ENCODE data around the gene SLC43A1.

The SLC43A1 gene

GRCh38 chr11:57457643-57458023, 57.9 kb downstream of the SLC43A1 start:
- H3K79me1 ChIP-seq (ENCODE audit: low read length): no peaks in the 10 kb centered on the region
- no peak overlapping the region for H2BK120ac ChIP-seq (ENCODE audit: insufficient read depth, low read length, poor library complexity)
- no peak overlapping the region for H2AFZ ChIP-seq (ENCODE audit: insufficient read depth, low read length, poor library complexity)
- H4K8ac ChIP-seq (ENCODE audit: low read depth, low read length): no peak overlapping the region
- H3K27ac ChIP-seq (ENCODE audit: low read depth, low read length): no peak overlapping the region
- no peak overlapping the region for H4K12ac ChIP-seq (ENCODE audit: low read depth, low read length)
- no peak for DNase-seq
- no peak overlapping the region for H3K9ac ChIP-seq (ENCODE audit: low read length)
- H3K23ac ChIP-seq (ENCODE audit: low read length): no peak overlapping the region
- peaks cover 6% of the 10 kb centered on the region for H3K9me3 ChIP-seq (ENCODE audit: insufficient read depth, low read depth, low read length)
- H3K18ac ChIP-seq (ENCODE audit: low read length): no peak overlapping the region
- no peak overlapping the region for H3K14ac ChIP-seq (ENCODE audit: low read length)
- no CpG with 5 or more reads among the region's 7 CpGs for WGBS (ENCODE audit: extremely low coverage, insufficient coverage, insufficient read length)
- no peak overlapping the region for H2AK5ac ChIP-seq (ENCODE audit: low read length)
- H3K79me2 ChIP-seq (ENCODE audit: control insufficient read depth, insufficient read depth, low read length, poor library complexity): no peaks in the 10 kb centered on the region
- H3K27me3 ChIP-seq (ENCODE audit: insufficient read depth, low read length): peaks cover 42% of the 10 kb centered on the region
- H2BK12ac ChIP-seq (ENCODE audit: low read length): no peak overlapping the region
- no peaks in the 10 kb centered on the region for H3K36me3 ChIP-seq (ENCODE audit: control insufficient read depth in 1 of 2, insufficient read depth in 2 of 2, low read length in 2 of 2)
- no peak overlapping the region for H3K4ac ChIP-seq (ENCODE audit: low read depth, low read length)
- no peak overlapping the region for H2BK5ac ChIP-seq (ENCODE audit: low read depth, low read length, poor library complexity)
- H4K91ac ChIP-seq (ENCODE audit: low read depth, low read length): no peak overlapping the region
- H3K4me1 ChIP-seq (ENCODE audit: control insufficient read depth in 1 of 2, insufficient read depth in 2 of 2, low read length in 2 of 2): peaks cover 5 to 7% of the 10 kb centered on the region in 2 experiments
- no peak overlapping the region for H3K4me3 ChIP-seq (ENCODE audit: low read depth, low read length)
- no peak overlapping the region for H3K4me2 ChIP-seq (ENCODE audit: low read length)

DNA sequence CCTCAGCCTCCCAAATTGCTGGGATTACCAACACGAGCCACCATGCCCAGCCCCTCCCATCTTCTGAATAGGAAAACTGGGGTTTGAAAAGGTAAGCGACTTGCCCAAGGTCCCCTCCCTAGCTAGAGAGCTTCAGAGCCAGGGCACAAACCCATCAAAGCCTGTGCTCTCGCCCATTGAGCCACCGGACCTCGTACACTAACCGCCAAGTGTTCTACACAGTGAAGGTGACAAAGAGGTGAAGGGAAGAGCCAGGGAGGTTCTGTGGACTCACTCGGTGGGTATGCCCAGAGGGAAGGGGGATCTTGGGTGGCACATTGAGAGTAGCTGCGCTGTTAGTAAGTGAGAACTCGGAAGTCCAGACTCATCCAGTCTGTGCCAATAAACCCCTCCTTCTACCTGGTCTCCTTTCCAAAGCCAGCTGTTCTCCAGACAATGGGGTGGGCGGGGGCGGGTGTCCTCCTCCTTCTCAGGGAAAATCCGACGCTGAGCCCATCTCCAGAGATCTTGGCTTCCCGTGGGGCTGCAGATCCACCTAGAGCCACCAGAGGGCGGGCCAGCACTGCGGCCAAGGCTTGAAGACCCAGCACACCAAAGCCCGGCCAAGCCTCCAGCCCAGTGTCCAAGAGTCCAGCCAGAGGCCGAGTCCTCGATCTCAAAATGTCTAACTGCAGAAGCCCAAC, 58.4 kb downstream of the SLC43A1 start:
- no peak overlapping the region for H3K4me3 ChIP-seq (ENCODE audit: low read depth, low read length)
- H3K27ac ChIP-seq (ENCODE audit: low read depth, low read length): no peak overlapping the region
- peaks cover 5 to 7% of the 10 kb centered on the region in 2 experiments for H3K4me1 ChIP-seq (ENCODE audit: control insufficient read depth in 1 of 2, insufficient read depth in 2 of 2, low read length in 2 of 2)
- H3K79me2 ChIP-seq (ENCODE audit: control insufficient read depth, insufficient read depth, low read length, poor library complexity): no peaks in the 10 kb centered on the region
- no peak overlapping the region for H3K14ac ChIP-seq (ENCODE audit: low read length)
- H3K23ac ChIP-seq (ENCODE audit: low read length): no peak overlapping the region
- H3K36me3 ChIP-seq (ENCODE audit: control insufficient read depth in 1 of 2, insufficient read depth in 2 of 2, low read length in 2 of 2): no peaks in the 10 kb centered on the region
- H2BK5ac ChIP-seq (ENCODE audit: low read depth, low read length, poor library complexity): no peak overlapping the region
- no peak overlapping the region for H3K4me2 ChIP-seq (ENCODE audit: low read length)
- no peak overlapping the region for H4K12ac ChIP-seq (ENCODE audit: low read depth, low read length)
- H3K9ac ChIP-seq (ENCODE audit: low read length): no peak overlapping the region
- peak; percentile 94 to 98 for DNase-seq
- no peak overlapping the region for H2AFZ ChIP-seq (ENCODE audit: insufficient read depth, low read length, poor library complexity)
- H3K27me3 ChIP-seq (ENCODE audit: insufficient read depth, low read length): peaks cover 41% of the 10 kb centered on the region
- no peak overlapping the region for H2AK5ac ChIP-seq (ENCODE audit: low read length)
- peaks cover 6% of the 10 kb centered on the region for H3K9me3 ChIP-seq (ENCODE audit: insufficient read depth, low read depth, low read length)
- no peak overlapping the region for H3K18ac ChIP-seq (ENCODE audit: low read length)
- H3K4ac ChIP-seq (ENCODE audit: low read depth, low read length): no peak overlapping the region
- no peak overlapping the region for H4K8ac ChIP-seq (ENCODE audit: low read depth, low read length)
- no peaks in the 10 kb centered on the region for H3K79me1 ChIP-seq (ENCODE audit: low read length)
- H2BK12ac ChIP-seq (ENCODE audit: low read length): no peak overlapping the region
- no peak overlapping the region for H4K91ac ChIP-seq (ENCODE audit: low read depth, low read length)
- WGBS (ENCODE audit: extremely low coverage, insufficient coverage, insufficient read length): no CpG with 5 or more reads among the region's 19 CpGs
- no peak overlapping the region for H2BK120ac ChIP-seq (ENCODE audit: insufficient read depth, low read length, poor library complexity)

DNA sequence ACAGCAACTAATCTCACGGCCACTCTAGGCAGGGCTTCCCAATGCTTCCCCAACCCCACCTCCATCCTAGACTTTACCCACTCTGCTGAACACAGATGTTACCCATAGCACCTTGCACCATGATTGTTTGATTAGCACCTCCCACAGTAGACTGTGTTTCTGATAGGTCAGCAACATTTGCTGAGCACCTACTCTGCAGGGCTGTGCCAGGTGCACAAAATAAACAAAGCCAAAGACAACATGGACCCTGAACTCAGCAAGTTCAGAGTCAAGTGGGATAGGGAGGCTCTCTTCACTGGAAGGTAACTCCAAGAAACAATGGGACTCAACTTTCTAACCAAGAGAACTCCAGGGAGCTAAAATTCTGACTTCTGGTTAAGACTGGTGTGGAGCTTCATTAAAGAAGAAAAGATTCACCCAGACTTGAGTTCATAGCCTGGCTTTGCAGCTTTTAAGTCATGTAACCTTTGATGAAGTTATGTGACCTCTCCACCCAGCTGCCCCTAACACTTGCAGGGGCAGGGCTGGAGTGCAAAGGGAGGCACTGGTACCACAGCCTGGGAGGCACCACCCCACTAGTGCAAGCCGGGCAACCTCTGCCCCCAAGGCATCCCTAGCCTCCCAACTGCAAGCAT, 61.8 kb downstream of the SLC43A1 start:
- Histone ChIP-seq H3K4me1 (ENCODE audit: control insufficient read depth in 1 of 2, insufficient read depth in 2 of 2, low read length in 2 of 2) (peaks cover 2 to 3% of the 10 kb centered on the region in 2 experiments), H2BK120ac (ENCODE audit: insufficient read depth, low read length, poor library complexity) (no peak overlapping the region), H2AK5ac (ENCODE audit: low read length) (no peak overlapping the region), H3K4me2 (ENCODE audit: low read length) (no peak overlapping the region), H2BK5ac (ENCODE audit: low read depth, low read length, poor library complexity) (no peak overlapping the region), H4K8ac (ENCODE audit: low read depth, low read length) (no peak overlapping the region), H3K9ac (ENCODE audit: low read length) (no peak overlapping the region), H3K4me3 (ENCODE audit: low read depth, low read length) (no peak overlapping the region), H3K79me2 (ENCODE audit: control insufficient read depth, insufficient read depth, low read length, poor library complexity) (no peaks in the 10 kb centered on the region), H4K12ac (ENCODE audit: low read depth, low read length) (no peak overlapping the region), H3K27ac (ENCODE audit: low read depth, low read length) (no peak overlapping the region), H4K91ac (ENCODE audit: low read depth, low read length) (no peak overlapping the region), H3K23ac (ENCODE audit: low read length) (no peak overlapping the region), H3K36me3 (ENCODE audit: control insufficient read depth in 1 of 2, insufficient read depth in 2 of 2, low read length in 2 of 2) (no peaks in the 10 kb centered on the region), H3K14ac (ENCODE audit: low read length) (no peak overlapping the region), H3K9me3 (ENCODE audit: insufficient read depth, low read depth, low read length) (peaks cover 5% of the 10 kb centered on the region), H3K4ac (ENCODE audit: low read depth, low read length) (no peak overlapping the region), H2AFZ (ENCODE audit: insufficient read depth, low read length, poor library complexity) (no peak overlapping the region), H3K18ac (ENCODE audit: low read length) (no peak overlapping the region), H3K79me1 (ENCODE audit: low read length) (no peaks in the 10 kb centered on the region), H3K27me3 (ENCODE audit: insufficient read depth, low read length) (peaks cover 10% of the 10 kb centered on the region), H2BK12ac (ENCODE audit: low read length) (no peak overlapping the region)
- no peak for DNase-seq
- no CpG with 5 or more reads among the region's 2 CpGs for WGBS (ENCODE audit: extremely low coverage, insufficient coverage, insufficient read length)

GRCh38 chr11:57446055-57446454, 69.4 kb downstream of the SLC43A1 start:
- H2AK5ac ChIP-seq (ENCODE audit: low read length): no peak overlapping the region
- peak in 1 of 2 donors; percentile 42 for DNase-seq
- H4K12ac ChIP-seq (ENCODE audit: low read depth, low read length): no peak overlapping the region
- no peaks in the 10 kb centered on the region for H3K79me2 ChIP-seq (ENCODE audit: control insufficient read depth, insufficient read depth, low read length, poor library complexity)
- H3K4me3 ChIP-seq (ENCODE audit: low read depth, low read length): no peak overlapping the region
- no peaks in the 10 kb centered on the region for H3K79me1 ChIP-seq (ENCODE audit: low read length)
- peaks cover 2% of the 10 kb centered on the region for H3K9me3 ChIP-seq (ENCODE audit: insufficient read depth, low read depth, low read length)
- no peak overlapping the region for H3K23ac ChIP-seq (ENCODE audit: low read length)
- no CpG with 5 or more reads among the region's 1 CpG for WGBS (ENCODE audit: extremely low coverage, insufficient coverage, insufficient read length)
- H4K91ac ChIP-seq (ENCODE audit: low read depth, low read length): no peak overlapping the region
- no peak overlapping the region for H3K4me2 ChIP-seq (ENCODE audit: low read length)
- H3K18ac ChIP-seq (ENCODE audit: low read length): no peak overlapping the region
- no peak overlapping the region for H2BK5ac ChIP-seq (ENCODE audit: low read depth, low read length, poor library complexity)
- H2BK12ac ChIP-seq (ENCODE audit: low read length): no peak overlapping the region
- H3K27me3 ChIP-seq (ENCODE audit: insufficient read depth, low read length): no peaks in the 10 kb centered on the region
- no peak overlapping the region for H3K27ac ChIP-seq (ENCODE audit: low read depth, low read length)
- H2AFZ ChIP-seq (ENCODE audit: insufficient read depth, low read length, poor library complexity): no peak overlapping the region
- no peak overlapping the region for H2BK120ac ChIP-seq (ENCODE audit: insufficient read depth, low read length, poor library complexity)
- H3K14ac ChIP-seq (ENCODE audit: low read length): no peak overlapping the region
- no peaks in the 10 kb centered on the region for H3K36me3 ChIP-seq (ENCODE audit: control insufficient read depth in 1 of 2, insufficient read depth in 2 of 2, low read length in 2 of 2)
- no peak overlapping the region for H3K4ac ChIP-seq (ENCODE audit: low read depth, low read length)
- H3K9ac ChIP-seq (ENCODE audit: low read length): no peak overlapping the region
- H3K4me1 ChIP-seq (ENCODE audit: control insufficient read depth in 1 of 2, insufficient read depth in 2 of 2, low read length in 2 of 2): no peaks in the 10 kb centered on the region
- H4K8ac ChIP-seq (ENCODE audit: low read depth, low read length): no peak overlapping the region
